NK-92 (cell line): ENCODE measurements around the gene GSG1L.

Source experiments
- DNase-seq: peaks from one replicate; lab custom pipeline; 2025; ENCODE audit not compliant: unreplicated experiment; lab: John Stamatoyannopoulos, UW

The GSG1L gene

GRCh38 chr16:27778926-27779570 is 284.5 kb downstream of the GSG1L start:
- no peak for DNase-seq

- no peak for DNase-seq
Measured at GRCh38 chr16:27778171-27778925, 285.2 kb downstream of the GSG1L start.

- no peak for DNase-seq
Measured at GRCh38 chr16:27777527-27777926, 286.0 kb downstream of the GSG1L start.

- DNase-seq: no peak
Measured at GRCh38 chr16:27776556-27777225, 286.8 kb downstream of the GSG1L start.

GRCh38 chr16:27775254-27775653 is 288.3 kb downstream of the GSG1L start:
- no peak for DNase-seq

- DNase-seq: no peak
Measured at GRCh38 chr16:27774779-27775178, 288.7 kb downstream of the GSG1L start.

- DNase-seq: no peak
Measured at GRCh38 chr16:27773344-27773743, 290.2 kb downstream of the GSG1L start.

GRCh38 chr16:27772093-27772825 is 291.3 kb downstream of the GSG1L start:
- no peak for DNase-seq

- DNase-seq: no peak
Measured at GRCh38 chr16:27771201-27771910, 292.2 kb downstream of the GSG1L start.

GRCh38 chr16:27770271-27771196 is 293.0 kb downstream of the GSG1L start:
- DNase-seq: no peak

GRCh38 chr16:27769561-27770255 is 293.8 kb downstream of the GSG1L start:
- no peak for DNase-seq

- DNase-seq: no peak
Measured at GRCh38 chr16:27768651-27769272, 294.8 kb downstream of the GSG1L start.

GRCh38 chr16:27767971-27768591 is 295.4 kb downstream of the GSG1L start:
- no peak for DNase-seq

- DNase-seq: no peak
Measured at GRCh38 chr16:27767081-27767480, 296.4 kb downstream of the GSG1L start.

GRCh38 chr16:27766236-27766925 is 297.1 kb downstream of the GSG1L start:
- DNase-seq: no peak

- no peak for DNase-seq
Measured at GRCh38 chr16:27764869-27765675, 298.4 kb downstream of the GSG1L start.

- DNase-seq: no peak
Measured at GRCh38 chr16:27764427-27764826, 299.1 kb downstream of the GSG1L start.
